Neural cell (in vitro differentiated cells): Measurements from ENCODE around the gene SEMA3B. TPM values are rescaled to one million over a fixed set of nuclear protein-coding genes. Genes with fewer than 3 reads are reported as not detected.

Experiments
- H2AFZ ChIP-seq: fragments of 200-600, 300-800 bp; sonication (generic), shearing (Covaris generic); 2 replicates; pipeline ENCODE4 v1.6.0; 2014; ENCODE audit warnings: low read depth, mild to moderate bottlenecking, antibody characterized with exemption, low read length, moderate library complexity
- H3F3A ChIP-seq: fragments of 200-600 bp; shearing (Covaris generic); 2 replicates; pipeline ENCODE4 v1.6.1; 2016; ENCODE audit warnings: mild to moderate bottlenecking, moderate library complexity, mixed read lengths, antibody characterized with exemption, low read length; ENCODE audit not compliant: insufficient read depth, poor library complexity, severe bottlenecking
- H3K27ac ChIP-seq: fragments of 200-600, 300-800 bp; sonication (generic), shearing (Covaris generic); 2 replicates; pipeline ENCODE4 v1.5.1; 2014; ENCODE audit warnings: mild to moderate bottlenecking, low read length, moderate library complexity
- H3K27me3 ChIP-seq: fragments of 300-800, 200-600 bp; sonication (generic), shearing (Covaris generic); 2 replicates; pipeline ENCODE4 v1.6.0; 2014; ENCODE audit warnings: mild to moderate bottlenecking, low read depth, low read length, moderate library complexity; ENCODE audit not compliant: insufficient read depth
- H3K36me3 ChIP-seq: fragments of 300-800, 200-600 bp; sonication (generic), shearing (Covaris generic); 2 replicates; pipeline ENCODE4 v1.5.1; 2014; ENCODE audit warnings: mild to moderate bottlenecking, antibody characterized with exemption, low read length, moderate library complexity; ENCODE audit not compliant: insufficient read depth
- H3K4me2 ChIP-seq: fragments of 300-800, 200-600 bp; sonication (generic), shearing (Covaris generic); 2 replicates; pipeline ENCODE4 v1.6.0; 2014; ENCODE audit warnings: mild to moderate bottlenecking, low read length
- H3K4me3 ChIP-seq: fragments of 300-800, 200-600 bp; sonication (generic), shearing (Covaris generic); 2 replicates; pipeline ENCODE4 v1.5.1; 2014; ENCODE audit warnings: mild to moderate bottlenecking, low read length, moderate library complexity
- H3K79me2 ChIP-seq: fragments of 200-600 bp; shearing (Covaris generic); replicated peaks from 2 replicates; pipeline ENCODE4 v1.6.0; 2014; ENCODE audit warnings: mild to moderate bottlenecking, low read length, moderate library complexity; ENCODE audit not compliant: insufficient read depth
- H3K9ac ChIP-seq: fragments of 300-800, 200-600 bp; sonication (generic), shearing (Covaris generic); 2 replicates; pipeline ENCODE4 v1.6.1; 2016; ENCODE audit warnings: mild to moderate bottlenecking, low read length, mixed read lengths
- H3K9me2 ChIP-seq: fragments of 200-600 bp; shearing (Covaris generic); 2 replicates; pipeline ENCODE4 v1.6.1; 2016; ENCODE audit warnings: mild to moderate bottlenecking, low read length, mixed read lengths; ENCODE audit not compliant: insufficient read depth
- H3K9me3 ChIP-seq: fragments of 200-600, 300-800 bp; sonication (generic), shearing (Covaris generic); 2 replicates; pipeline ENCODE4 v1.6.1; 2016; ENCODE audit warnings: mild to moderate bottlenecking, mixed run types, low read length, moderate library complexity, mixed read lengths
- H4K20me1 ChIP-seq: fragments of 200-600 bp; shearing (Covaris generic); 2 replicates; pipeline ENCODE4 v1.6.1; 2016; ENCODE audit warnings: mild to moderate bottlenecking, mixed run types; ENCODE audit not compliant: insufficient read depth
- EP300 ChIP-seq: fragments of 450-650 bp; conservative IDR thresholded peaks from 2 replicates; pipeline ENCODE4 v1.6.1; 2014; ENCODE audit warnings: antibody characterized with exemption, mild to moderate bottlenecking, moderate library complexity; ENCODE audit not compliant: poor library complexity, severe bottlenecking
- EZH2 ChIP-seq: fragments of 200-600, 300-800 bp; shearing (Covaris generic), sonication (generic); IDR thresholded peaks from 2 replicates; pipeline ENCODE4 v1.6.1; 2014; ENCODE audit warnings: antibody characterized with exemption, low read length, borderline replicate concordance, mild to moderate bottlenecking; ENCODE audit not compliant: insufficient read depth, poor library complexity, severe bottlenecking
- MXI1 ChIP-seq: fragments of 450-650 bp; conservative IDR thresholded peaks from 2 replicates; pipeline ENCODE4 v1.6.1; 2014; ENCODE audit warnings: antibody characterized with exemption, mild to moderate bottlenecking; ENCODE audit not compliant: poor library complexity, severe bottlenecking
- POLR2AphosphoS5 ChIP-seq: IDR thresholded peaks from 2 replicates; pipeline ENCODE4 v1.6.1; 2012
- RAD21 ChIP-seq: fragments of 450-650 bp; conservative IDR thresholded peaks from 2 replicates; pipeline ENCODE4 v1.6.1; 2014; ENCODE audit warnings: antibody characterized with exemption, mild to moderate bottlenecking, moderate library complexity
- SMC3 ChIP-seq: fragments of 450-650 bp; conservative IDR thresholded peaks from 2 replicates; pipeline ENCODE4 v1.6.1; 2014; ENCODE audit warnings: antibody characterized with exemption, mild to moderate bottlenecking, moderate library complexity; ENCODE audit not compliant: poor library complexity
- TAF1 ChIP-seq: IDR thresholded peaks from 2 replicates; pipeline ENCODE4 v1.6.1; 2012; ENCODE audit warnings: low read depth
- polyA plus RNA-seq: library from polyadenylated mRNA; depleted of rRNA; stranded (reverse); fragments of >200 nt; gene quantifications from 2 replicates; pipeline ENCODE4 v1.2.3, GENCODE V29; 2014
- TF ChIP-seq, protein P1 (sequence below): IDR thresholded peaks from 2 replicates; pipeline ENCODE4 v1.6.1; 2012; ENCODE audit warnings: borderline replicate concordance
- TF ChIP-seq, protein P2 (sequence below): fragments of 450-650 bp; IDR thresholded peaks from 2 replicates; pipeline ENCODE4 v1.5.1; 2014; ENCODE audit warnings: antibody characterized with exemption, mild to moderate bottlenecking, moderate library complexity; ENCODE audit not compliant: poor library complexity, severe bottlenecking

Gene SEMA3B
- polyA plus RNA-seq, 1 donor from 2014 or later: 7.8 TPM

DNA sequence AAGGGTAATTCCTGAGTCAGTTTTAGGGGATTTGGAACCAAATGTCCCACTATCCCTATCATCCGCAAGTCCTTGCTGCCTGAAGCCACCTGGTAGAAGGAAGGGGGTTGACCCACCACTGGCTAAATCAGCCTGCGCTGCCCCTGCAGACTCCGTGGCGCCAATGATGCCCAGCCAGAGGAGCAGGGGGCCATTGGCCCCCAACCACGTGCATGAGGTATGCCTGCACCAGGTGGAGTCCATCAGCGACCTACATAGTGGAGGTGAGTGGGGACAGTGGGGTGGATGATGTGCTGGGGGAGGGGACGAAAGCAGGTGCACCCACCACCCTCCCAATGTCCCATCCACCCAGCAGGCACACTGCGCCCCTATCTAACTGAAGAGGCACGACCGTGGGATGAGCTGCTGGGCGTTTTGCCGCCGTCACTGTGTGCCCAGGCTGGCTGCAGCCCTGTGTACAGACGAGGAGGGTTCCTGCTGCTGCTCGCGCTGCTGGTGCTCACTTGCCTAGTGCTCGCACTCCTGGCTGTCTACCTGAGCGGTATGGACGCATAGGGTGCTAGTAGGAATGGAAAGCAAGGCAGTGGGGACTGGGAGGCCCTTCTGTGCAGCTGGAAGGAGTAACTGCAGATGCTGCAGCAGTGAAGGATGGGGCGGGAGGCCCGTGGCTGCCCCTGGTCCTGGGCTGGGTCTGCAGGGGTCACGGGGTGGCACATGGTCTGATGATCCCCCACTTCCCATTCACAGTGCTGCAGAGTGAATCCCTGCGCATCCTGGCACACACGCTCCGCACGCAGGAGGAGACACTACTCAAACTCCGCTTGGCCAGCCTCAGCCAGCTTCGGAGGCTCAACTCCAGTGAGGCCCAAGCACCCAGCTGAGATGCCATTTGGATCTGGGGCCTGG is 17.6 kb downstream of the SEMA3B start:
- Histone ChIP-seq H3K4me3 (no peak overlapping the region), H3K27ac (no peak overlapping the region), H3K79me2 (peaks cover 4% of the 10 kb centered on the region), H3K9ac (no peak overlapping the region), H3F3A (no peaks in the 10 kb centered on the region), H3K9me2 (no peaks in the 10 kb centered on the region), H3K36me3 (no peaks in the 10 kb centered on the region), H4K20me1 (no peaks in the 10 kb centered on the region), H2AFZ (no peak overlapping the region), H3K27me3 (no peaks in the 10 kb centered on the region), H3K4me2 (no peak overlapping the region), H3K9me3 (no peaks in the 10 kb centered on the region)
- TF ChIP-seq MXI1 (no peak), SMC3 (no peak), EZH2 (no peak), POLR2AphosphoS5 (no peak), TAF1 (no peak)
- TF ChIP-seq, protein P1, sequence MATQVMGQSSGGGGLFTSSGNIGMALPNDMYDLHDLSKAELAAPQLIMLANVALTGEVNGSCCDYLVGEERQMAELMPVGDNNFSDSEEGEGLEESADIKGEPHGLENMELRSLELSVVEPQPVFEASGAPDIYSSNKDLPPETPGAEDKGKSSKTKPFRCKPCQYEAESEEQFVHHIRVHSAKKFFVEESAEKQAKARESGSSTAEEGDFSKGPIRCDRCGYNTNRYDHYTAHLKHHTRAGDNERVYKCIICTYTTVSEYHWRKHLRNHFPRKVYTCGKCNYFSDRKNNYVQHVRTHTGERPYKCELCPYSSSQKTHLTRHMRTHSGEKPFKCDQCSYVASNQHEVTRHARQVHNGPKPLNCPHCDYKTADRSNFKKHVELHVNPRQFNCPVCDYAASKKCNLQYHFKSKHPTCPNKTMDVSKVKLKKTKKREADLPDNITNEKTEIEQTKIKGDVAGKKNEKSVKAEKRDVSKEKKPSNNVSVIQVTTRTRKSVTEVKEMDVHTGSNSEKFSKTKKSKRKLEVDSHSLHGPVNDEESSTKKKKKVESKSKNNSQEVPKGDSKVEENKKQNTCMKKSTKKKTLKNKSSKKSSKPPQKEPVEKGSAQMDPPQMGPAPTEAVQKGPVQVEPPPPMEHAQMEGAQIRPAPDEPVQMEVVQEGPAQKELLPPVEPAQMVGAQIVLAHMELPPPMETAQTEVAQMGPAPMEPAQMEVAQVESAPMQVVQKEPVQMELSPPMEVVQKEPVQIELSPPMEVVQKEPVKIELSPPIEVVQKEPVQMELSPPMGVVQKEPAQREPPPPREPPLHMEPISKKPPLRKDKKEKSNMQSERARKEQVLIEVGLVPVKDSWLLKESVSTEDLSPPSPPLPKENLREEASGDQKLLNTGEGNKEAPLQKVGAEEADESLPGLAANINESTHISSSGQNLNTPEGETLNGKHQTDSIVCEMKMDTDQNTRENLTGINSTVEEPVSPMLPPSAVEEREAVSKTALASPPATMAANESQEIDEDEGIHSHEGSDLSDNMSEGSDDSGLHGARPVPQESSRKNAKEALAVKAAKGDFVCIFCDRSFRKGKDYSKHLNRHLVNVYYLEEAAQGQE: no peak

DNA sequence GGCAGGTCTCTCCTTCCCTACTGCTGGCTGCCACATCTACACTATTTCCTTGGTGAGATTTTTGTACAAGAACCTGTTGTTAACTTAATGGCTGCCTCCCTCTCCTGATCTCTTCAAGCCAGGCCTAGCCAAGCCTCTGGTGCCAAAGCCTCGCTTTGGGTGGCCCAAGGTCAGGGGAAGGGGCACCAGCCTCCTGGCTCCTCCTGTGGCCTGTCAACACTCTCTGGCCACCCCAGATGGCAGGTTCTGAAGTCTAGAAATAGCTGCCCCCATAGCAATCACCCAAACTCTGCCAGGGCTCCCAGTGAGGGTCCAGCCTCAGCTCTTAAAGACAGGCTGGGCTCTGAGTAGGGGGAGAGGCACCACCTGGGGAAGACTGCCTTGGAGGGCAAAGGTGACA is 18.3 kb downstream of the SEMA3B start:
- Histone ChIP-seq H3K27ac (no peak overlapping the region), H3K9ac (no peak overlapping the region), H3K9me3 (no peaks in the 10 kb centered on the region), H3K79me2 (peaks cover 6% of the 10 kb centered on the region), H3F3A (no peaks in the 10 kb centered on the region), H3K36me3 (no peaks in the 10 kb centered on the region), H4K20me1 (no peaks in the 10 kb centered on the region), H3K27me3 (no peaks in the 10 kb centered on the region), H2AFZ (no peak overlapping the region), H3K9me2 (no peaks in the 10 kb centered on the region), H3K4me2 (no peak overlapping the region), H3K4me3 (no peak overlapping the region)
- TF ChIP-seq TAF1 (no peak), EP300 (no peak), MXI1 (no peak), RAD21 (no peak)

DNA sequence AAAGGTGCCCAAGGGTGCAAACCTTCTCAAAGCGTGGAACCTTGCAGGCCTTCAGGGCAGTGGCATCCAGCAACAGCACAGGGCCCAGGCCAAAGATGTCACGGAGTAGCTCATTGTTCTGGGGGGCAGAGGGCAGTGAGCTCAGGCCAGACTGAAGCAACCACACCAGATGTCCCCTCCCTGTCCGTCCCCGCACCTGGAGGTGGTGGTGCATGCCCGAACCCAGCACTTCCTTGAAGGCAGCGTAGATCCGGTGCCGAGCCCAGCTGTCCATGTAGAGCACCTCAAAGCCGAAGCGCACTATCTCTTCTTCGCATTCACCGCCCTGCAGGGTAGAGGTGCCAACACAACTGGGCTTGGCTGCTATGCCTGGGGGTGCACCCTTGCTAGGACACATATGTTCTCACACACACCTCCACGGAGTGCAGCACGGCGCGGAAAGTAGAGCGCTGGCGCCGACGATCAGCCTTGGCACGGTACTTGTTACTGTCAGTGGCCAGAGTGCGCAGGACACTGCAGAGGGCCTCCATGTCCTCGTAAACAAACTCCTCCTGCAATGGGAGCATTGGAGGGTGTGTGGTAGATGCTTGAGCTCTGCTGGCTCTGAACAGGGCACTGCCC is 19.6 kb downstream of the SEMA3B start:
- Histone ChIP-seq H3K9me2 (no peaks in the 10 kb centered on the region), H3K36me3 (no peaks in the 10 kb centered on the region), H3K79me2 (peaks cover 6% of the 10 kb centered on the region), H2AFZ (no peak overlapping the region), H3K27me3 (no peaks in the 10 kb centered on the region), H3K27ac (no peak overlapping the region), H3F3A (no peaks in the 10 kb centered on the region), H4K20me1 (no peaks in the 10 kb centered on the region), H3K9ac (no peak overlapping the region), H3K4me2 (no peak overlapping the region), H3K4me3 (no peak overlapping the region), H3K9me3 (no peaks in the 10 kb centered on the region)
- TF ChIP-seq POLR2AphosphoS5: no peak
- TF ChIP-seq EZH2: no peak
- TF ChIP-seq MXI1: no peak
- no peak for TF ChIP-seq TAF1
- TF ChIP-seq, protein P2, sequence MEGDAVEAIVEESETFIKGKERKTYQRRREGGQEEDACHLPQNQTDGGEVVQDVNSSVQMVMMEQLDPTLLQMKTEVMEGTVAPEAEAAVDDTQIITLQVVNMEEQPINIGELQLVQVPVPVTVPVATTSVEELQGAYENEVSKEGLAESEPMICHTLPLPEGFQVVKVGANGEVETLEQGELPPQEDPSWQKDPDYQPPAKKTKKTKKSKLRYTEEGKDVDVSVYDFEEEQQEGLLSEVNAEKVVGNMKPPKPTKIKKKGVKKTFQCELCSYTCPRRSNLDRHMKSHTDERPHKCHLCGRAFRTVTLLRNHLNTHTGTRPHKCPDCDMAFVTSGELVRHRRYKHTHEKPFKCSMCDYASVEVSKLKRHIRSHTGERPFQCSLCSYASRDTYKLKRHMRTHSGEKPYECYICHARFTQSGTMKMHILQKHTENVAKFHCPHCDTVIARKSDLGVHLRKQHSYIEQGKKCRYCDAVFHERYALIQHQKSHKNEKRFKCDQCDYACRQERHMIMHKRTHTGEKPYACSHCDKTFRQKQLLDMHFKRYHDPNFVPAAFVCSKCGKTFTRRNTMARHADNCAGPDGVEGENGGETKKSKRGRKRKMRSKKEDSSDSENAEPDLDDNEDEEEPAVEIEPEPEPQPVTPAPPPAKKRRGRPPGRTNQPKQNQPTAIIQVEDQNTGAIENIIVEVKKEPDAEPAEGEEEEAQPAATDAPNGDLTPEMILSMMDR: no peak
- TF ChIP-seq EP300: no peak
- TF ChIP-seq RAD21: no peak
- TF ChIP-seq SMC3: no peak
- TF ChIP-seq, protein P1: no peak
